Measurements from ENCODE around the gene ZNF445.
A peak's percentile ranks its signal among the peaks of the same experiment; 100 is the strongest.
"Not testable (repeated sequence)": the region's sequence is repeated elsewhere in the genome, so short reads cannot be mapped to it uniquely, and the experiment has no call there.

ZNF445 gene

GRCh38 chr3:44477312-44478030, at the start of gene ZNF445:
ZNF445 (minus strand) TSS chr3:44477670; CDS start chr3:44455549, 22,121 bp downstream.
- DNase-seq = peak; percentile 77

- no peak for DNase-seq
Measured at GRCh38 chr3:44525060-44525459, 47.6 kb upstream of the ZNF445 start.

- no peak for DNase-seq
Measured at GRCh38 chr3:44522494-44522933, 45.0 kb upstream of the ZNF445 start.

GRCh38 chr3:44521721-44522120, 44.3 kb upstream of the ZNF445 start:
- no peak for DNase-seq

GRCh38 chr3:44518782-44519156, 41.3 kb upstream of the ZNF445 start:
- DNase-seq = no peak

- no peak for DNase-seq
Measured at GRCh38 chr3:44516230-44516629, 38.8 kb upstream of the ZNF445 start.

GRCh38 chr3:44513513-44513912, 36.0 kb upstream of the ZNF445 start:
- DNase-seq = no peak

GRCh38 chr3:44511238-44511566, 33.7 kb upstream of the ZNF445 start:
- no peak for DNase-seq

GRCh38 chr3:44510000-44510368, 32.5 kb upstream of the ZNF445 start:
- DNase-seq = no peak

- DNase-seq = no peak
Measured at GRCh38 chr3:44509393-44509921, 32.0 kb upstream of the ZNF445 start.

- no peak for DNase-seq
Measured at GRCh38 chr3:44506961-44507360, 29.5 kb upstream of the ZNF445 start.

- no peak for DNase-seq
Measured at GRCh38 chr3:44506556-44506955, 29.1 kb upstream of the ZNF445 start.

GRCh38 chr3:44504566-44504965, 27.1 kb upstream of the ZNF445 start:
- no peak for DNase-seq

- not testable (repeated sequence) for DNase-seq
Measured at GRCh38 chr3:44503178-44503577, 25.7 kb upstream of the ZNF445 start.

- no peak for DNase-seq
Measured at GRCh38 chr3:44501971-44502370, 24.5 kb upstream of the ZNF445 start.

GRCh38 chr3:44499899-44500168, 22.4 kb upstream of the ZNF445 start:
- not testable (repeated sequence) for DNase-seq

GRCh38 chr3:44499149-44499898, 21.9 kb upstream of the ZNF445 start:
- no peak for DNase-seq

GRCh38 chr3:44495636-44496415, 18.4 kb upstream of the ZNF445 start:
- no peak for DNase-seq

GRCh38 chr3:44492496-44492895, 15.0 kb upstream of the ZNF445 start:
- no peak for DNase-seq

GRCh38 chr3:44482721-44483120, 5.3 kb upstream of the ZNF445 start:
- DNase-seq = no peak

- DNase-seq = no peak
Measured at GRCh38 chr3:44478606-44479094, 1.2 kb upstream of the ZNF445 start.

- no peak for DNase-seq
Measured at GRCh38 chr3:44478055-44478468, 592 bp upstream of the ZNF445 start.

- no peak for DNase-seq
Measured at GRCh38 chr3:44476963-44477311, 533 bp downstream of the ZNF445 start.

- DNase-seq = no peak
Measured at GRCh38 chr3:44476181-44476611, 1.3 kb downstream of the ZNF445 start.

Measured in stimulated activated CD4-positive, alpha-beta T cell treated with anti-CD3 and anti-CD28 coated beads, Interleukin-4, amount 100 ng/mL, for 24 hours (primary cell).